Neutrophil (primary cell): Measurements from ENCODE around the gene RIOK1.

Experiments
- H3K27ac ChIP-seq: fragments of 200-600 bp; sonication (generic); 2 replicates; pipeline ENCODE4 v1.5.1; 2016; ENCODE audit warnings: mild to moderate bottlenecking, moderate library complexity
- H3K27me3 ChIP-seq: fragments of 200-600 bp; sonication (generic); 2 replicates; pipeline ENCODE4 v1.6.0; 2016; ENCODE audit warnings: mild to moderate bottlenecking
- H3K36me3 ChIP-seq: fragments of 200-600 bp; sonication (generic); 2 replicates; pipeline ENCODE4 v1.5.1; 2017
- H3K4me1 ChIP-seq, 2 experiments: fragments of 200-600 bp in 1 of 2; sonication (generic) in 1 of 2; 1 replicate in 1 of 2; 2 replicates in 1 of 2; pipeline versions ENCODE4 v1.5.1 to v1.6.1; 2013 to 2016; ENCODE audit warnings: low read depth in 1 of 2, low read length in 1 of 2, mild to moderate bottlenecking in 1 of 2, moderate library complexity in 1 of 2; ENCODE audit not compliant: control insufficient read depth in 1 of 2, insufficient read depth in 1 of 2
- H3K4me3 ChIP-seq, 2 experiments: fragments of 200-600 bp in 1 of 2; sonication (generic) in 1 of 2; 1 replicate in 1 of 2; 2 replicates in 1 of 2; pipeline ENCODE4 v1.5.1; 2013 to 2016; ENCODE audit warnings: low read depth in 1 of 2, low read length in 1 of 2, mild to moderate bottlenecking in 1 of 2, moderate library complexity in 1 of 2
- H3K9me3 ChIP-seq: fragments of 200-600 bp; sonication (generic); 2 replicates; pipeline ENCODE4 v1.5.1; 2016
- TF ChIP-seq, protein P1 (sequence below): fragments of 200-600 bp; sonication (generic); IDR thresholded peaks from 2 replicates; pipeline ENCODE4 v1.5.1; 2016; ENCODE audit warnings: antibody characterized with exemption

RIOK1 gene

DNA sequence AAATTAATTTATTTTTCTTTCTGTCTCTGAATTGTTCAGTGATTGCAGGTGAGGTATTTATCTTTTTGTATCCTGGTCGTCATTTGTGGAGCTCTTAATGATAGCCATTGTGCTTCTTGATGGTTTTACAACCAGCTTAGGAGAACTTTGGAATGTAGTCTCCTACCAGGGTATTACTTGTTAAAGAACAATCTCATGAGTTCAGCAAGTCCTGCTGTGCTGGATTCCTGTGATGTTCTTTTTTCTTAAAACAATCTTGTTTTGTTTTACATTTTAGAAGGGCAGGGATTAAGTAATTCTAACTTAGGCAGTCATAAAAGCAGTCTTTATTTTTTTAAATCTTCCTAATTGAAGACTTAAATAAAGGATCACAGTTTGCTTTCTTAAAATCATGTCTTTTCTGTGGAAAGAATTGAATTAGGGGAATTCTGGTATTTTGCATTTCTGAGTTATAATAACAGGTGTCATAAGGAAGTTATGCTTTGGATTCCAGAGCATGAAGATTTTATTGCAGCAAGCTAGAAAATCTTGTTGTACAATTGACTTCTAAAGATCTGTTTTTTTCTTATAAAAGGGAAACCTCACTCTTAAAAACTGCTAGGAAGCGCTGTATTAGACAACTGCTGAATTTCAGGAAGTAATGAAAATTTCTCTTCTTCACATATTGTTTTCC, 23.7 kb downstream of the RIOK1 start:
- H3K4me3 ChIP-seq, result no peak overlapping the region
- no peaks in the 10 kb centered on the region for H3K27me3 ChIP-seq
- TF ChIP-seq, protein P1, sequence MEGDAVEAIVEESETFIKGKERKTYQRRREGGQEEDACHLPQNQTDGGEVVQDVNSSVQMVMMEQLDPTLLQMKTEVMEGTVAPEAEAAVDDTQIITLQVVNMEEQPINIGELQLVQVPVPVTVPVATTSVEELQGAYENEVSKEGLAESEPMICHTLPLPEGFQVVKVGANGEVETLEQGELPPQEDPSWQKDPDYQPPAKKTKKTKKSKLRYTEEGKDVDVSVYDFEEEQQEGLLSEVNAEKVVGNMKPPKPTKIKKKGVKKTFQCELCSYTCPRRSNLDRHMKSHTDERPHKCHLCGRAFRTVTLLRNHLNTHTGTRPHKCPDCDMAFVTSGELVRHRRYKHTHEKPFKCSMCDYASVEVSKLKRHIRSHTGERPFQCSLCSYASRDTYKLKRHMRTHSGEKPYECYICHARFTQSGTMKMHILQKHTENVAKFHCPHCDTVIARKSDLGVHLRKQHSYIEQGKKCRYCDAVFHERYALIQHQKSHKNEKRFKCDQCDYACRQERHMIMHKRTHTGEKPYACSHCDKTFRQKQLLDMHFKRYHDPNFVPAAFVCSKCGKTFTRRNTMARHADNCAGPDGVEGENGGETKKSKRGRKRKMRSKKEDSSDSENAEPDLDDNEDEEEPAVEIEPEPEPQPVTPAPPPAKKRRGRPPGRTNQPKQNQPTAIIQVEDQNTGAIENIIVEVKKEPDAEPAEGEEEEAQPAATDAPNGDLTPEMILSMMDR, result no peak
- H3K4me1 ChIP-seq, result no peaks in the 10 kb centered on the region
- no peak overlapping the region for H3K27ac ChIP-seq
- peaks cover 82% of the 10 kb centered on the region for H3K36me3 ChIP-seq
- no peaks in the 10 kb centered on the region for H3K9me3 ChIP-seq

- H3K27ac ChIP-seq, result no peak overlapping the region
- H3K4me1 ChIP-seq, result no peaks in the 10 kb centered on the region
- no peak overlapping the region for H3K4me3 ChIP-seq
- no peaks in the 10 kb centered on the region for H3K9me3 ChIP-seq
- TF ChIP-seq, protein P1, result no peak
- H3K36me3 ChIP-seq, result peaks cover 80% of the 10 kb centered on the region
- H3K27me3 ChIP-seq, result no peaks in the 10 kb centered on the region
These were observed 25.2 kb downstream of the RIOK1 start for GRCh38 chr6:7414811-7415210.

GRCh38 chr6:7417684-7418083, 28.1 kb downstream of the RIOK1 start:
- Histone ChIP-seq H3K9me3 (no peaks in the 10 kb centered on the region), H3K27ac (no peak overlapping the region), H3K4me1 (no peaks in the 10 kb centered on the region), H3K4me3 (no peak overlapping the region), H3K36me3 (peaks cover 52% of the 10 kb centered on the region), H3K27me3 (no peaks in the 10 kb centered on the region)
- TF ChIP-seq, protein P1, result no peak

- Histone ChIP-seq H3K9me3 (no peaks in the 10 kb centered on the region), H3K4me3 (no peak overlapping the region), H3K27ac (no peak overlapping the region), H3K4me1 (no peaks in the 10 kb centered on the region), H3K27me3 (no peaks in the 10 kb centered on the region), H3K36me3 (peaks cover 52% of the 10 kb centered on the region)
- TF ChIP-seq, protein P1, result no peak
These were observed 28.8 kb downstream of the RIOK1 start for GRCh38 chr6:7418238-7418905.

GRCh38 chr6:7419065-7419464, 29.5 kb downstream of the RIOK1 start:
- peaks cover 45% of the 10 kb centered on the region for H3K36me3 ChIP-seq
- H3K4me1 ChIP-seq, result no peaks in the 10 kb centered on the region
- no peaks in the 10 kb centered on the region for H3K9me3 ChIP-seq
- TF ChIP-seq, protein P1, result no peak
- no peaks in the 10 kb centered on the region for H3K27me3 ChIP-seq
- no peak overlapping the region for H3K4me3 ChIP-seq
- H3K27ac ChIP-seq, result no peak overlapping the region
